ENCODE results near the gene YPEL3.

The YPEL3 gene

DNA sequence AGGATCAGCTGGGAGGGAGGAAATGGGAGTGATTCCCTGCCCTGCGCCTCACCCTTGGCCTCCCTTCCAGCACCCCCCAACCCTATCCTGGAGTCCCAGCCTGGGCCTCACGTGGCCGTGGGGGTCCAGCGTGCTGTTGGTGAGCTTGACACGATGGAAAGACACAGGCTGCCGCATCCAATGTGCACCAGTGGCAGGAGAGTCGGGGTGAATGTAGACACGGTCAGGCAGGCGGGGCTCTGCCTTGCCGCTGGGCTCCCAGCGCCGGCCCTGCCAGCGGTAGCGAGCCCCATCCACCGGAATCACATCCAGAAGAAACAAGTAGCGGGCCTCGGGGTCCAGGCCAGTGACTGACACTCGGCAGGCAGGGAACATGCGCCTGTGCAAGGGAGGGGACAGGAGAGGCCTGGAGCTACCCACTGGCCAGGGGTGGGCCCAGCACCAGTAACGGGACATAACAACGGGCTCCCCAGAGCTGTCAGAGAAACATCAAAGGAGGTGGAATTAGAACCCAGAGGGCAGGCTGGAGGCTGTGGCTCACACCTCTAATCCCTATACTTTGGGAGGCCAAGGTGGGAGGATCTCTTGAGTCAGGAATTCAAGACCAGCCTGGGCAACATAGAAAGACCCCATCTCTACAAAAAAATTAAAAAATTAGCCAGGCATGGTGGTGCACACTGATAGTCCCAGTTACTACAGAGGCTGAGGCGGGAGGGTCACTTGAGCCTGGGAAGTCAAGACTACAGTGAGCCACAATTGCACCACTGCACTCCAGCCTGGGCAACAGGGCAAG is 7.0 kb downstream of the YPEL3 start:
- no peak for DNase-seq

DNA sequence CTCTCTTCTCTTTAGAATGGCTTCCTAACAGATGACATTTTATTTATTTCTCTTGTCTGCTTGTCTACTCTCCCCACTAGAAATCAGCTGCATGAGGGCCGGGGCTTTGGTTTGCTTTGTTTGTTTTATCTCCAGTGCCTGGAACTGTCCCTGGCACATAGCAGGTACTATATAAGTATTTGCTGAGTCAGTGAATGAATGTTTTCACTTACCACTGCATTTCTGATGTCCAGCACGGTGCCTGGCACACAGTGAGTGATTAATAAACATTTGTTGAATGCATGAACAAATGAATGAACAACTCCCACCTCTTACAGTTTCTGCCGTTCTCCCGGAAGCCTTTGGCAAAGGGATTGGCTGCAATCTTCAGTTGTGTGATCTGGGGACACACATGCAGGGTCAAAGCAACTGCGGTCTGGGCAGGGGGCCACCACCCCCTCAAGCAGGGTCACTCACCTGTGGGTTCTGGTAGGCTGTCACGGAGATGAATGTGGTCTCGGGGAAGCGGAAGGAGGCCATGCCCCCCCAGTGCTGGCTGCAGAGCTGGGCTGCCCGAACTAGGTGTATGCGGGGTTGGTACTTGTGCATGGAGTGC is 7.7 kb downstream of the YPEL3 start:
- DNase-seq = no peak

DNA sequence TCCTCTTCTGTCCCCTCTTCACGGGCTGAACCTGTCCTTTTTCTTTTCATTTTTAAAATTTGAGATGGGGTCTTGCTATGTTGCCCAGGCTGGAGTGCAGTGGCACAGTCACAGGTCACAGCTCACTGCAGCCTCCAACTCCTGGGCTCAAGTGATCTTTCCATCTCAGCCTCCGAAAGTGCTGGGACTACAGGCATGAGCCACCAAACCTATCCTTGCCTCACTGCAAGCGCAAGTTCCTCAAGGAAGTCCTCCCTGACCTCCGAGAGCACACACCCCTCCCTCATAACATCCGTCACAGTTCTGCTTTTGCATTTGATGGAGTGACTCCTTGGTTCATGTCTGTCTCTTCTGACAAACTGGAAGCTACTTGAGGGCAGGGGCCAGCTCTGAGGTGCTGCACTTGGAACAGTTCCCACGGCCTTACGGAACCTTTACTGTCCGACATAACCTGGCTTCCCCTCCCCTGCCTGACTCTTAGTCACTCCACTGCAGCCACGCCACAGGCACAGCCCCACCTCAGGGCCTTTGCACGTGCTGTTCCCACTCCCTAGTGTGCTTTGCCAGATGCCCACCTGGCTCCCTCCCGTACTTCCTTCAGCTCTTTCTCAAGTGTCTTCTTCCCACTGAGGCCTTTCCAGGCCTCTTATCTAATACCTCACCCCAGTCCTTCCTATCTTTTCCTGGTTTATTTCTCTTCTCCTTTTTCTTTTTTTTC is 8.7 kb downstream of the YPEL3 start:
- DNase-seq = peak; percentile 62

DNA sequence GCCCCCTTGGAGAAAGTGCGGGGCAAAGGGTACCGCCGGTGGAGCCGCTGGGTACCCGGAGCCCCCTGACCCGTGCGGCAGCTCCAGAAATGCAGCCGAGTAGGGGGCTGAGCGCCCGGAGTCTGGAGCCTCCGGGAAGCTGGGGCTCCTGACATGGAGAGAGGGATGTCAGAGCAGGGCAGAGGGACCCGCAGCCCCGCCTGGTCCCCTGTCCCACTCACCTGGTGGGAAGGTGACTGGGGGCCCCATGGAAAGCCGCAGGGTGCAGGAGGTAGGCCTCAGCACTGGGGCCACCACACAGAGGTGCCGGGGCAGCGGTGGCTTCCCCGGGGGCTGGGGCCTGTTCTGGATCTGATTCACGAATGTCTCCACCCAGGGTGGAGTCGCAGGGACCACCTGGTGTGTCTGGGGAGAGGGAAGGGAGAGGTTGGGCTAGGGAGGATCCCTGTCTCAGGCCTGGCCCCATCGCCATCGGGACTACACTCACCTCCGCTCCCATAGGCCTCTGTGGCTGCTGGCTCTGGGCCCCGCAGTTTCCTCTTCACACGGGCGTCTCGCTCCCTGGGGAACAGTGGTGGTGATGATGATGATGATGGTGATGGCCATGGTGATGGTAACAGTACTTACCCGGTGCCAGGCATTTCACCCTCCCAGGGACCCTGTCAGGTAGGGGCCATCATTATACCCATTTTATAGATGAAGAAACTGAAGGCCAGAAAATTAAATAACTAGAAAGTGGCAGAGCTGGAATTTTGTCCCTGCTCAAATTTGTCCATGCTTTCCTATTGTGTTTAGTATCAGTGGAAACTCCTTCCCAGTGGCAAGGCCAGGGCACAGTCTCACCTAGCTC is 9.5 kb downstream of the YPEL3 start:
- DNase-seq = no peak

DNA sequence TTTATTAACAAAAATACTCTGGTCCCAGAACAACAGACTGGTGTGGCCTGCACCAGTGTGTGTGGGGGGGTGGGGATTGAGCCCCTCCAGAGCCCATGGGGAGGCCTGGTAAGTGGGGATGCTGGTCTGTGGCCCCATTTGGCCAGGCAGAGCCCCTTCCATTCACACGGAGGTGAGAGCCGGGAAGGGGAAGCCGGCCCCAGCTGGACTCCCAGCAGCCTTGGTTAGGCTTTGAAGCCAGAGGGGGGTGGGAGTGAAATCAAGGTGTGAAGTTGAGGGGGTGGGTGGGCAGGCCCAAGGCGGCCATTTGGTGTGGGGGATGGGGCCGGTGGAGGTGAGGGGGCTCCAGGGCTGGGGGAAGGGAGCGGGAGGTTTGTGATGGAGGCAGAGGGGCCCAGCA is 10.2 kb downstream of the YPEL3 start:
- no peak for DNase-seq

DNA sequence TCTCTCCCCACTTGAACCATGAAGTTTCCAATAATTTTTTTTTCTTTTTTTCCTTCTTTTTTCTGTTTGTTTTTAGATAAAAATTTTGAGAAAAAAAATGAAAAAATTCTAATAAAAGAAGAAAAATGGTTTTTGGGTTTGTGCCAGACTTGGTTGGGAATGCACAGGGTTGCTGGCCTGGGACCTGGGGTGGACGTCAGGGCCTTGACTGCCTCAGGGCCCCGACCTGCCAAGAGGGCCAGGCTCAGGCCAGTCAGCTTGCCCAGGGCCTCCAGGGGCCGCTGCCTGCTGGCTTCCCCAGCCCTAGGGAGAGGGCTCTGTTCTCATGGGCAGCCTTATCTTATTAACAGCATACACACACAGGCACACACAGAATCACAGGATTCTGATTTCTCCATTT is 10.8 kb downstream of the YPEL3 start:
- DNase-seq = no peak

DNA sequence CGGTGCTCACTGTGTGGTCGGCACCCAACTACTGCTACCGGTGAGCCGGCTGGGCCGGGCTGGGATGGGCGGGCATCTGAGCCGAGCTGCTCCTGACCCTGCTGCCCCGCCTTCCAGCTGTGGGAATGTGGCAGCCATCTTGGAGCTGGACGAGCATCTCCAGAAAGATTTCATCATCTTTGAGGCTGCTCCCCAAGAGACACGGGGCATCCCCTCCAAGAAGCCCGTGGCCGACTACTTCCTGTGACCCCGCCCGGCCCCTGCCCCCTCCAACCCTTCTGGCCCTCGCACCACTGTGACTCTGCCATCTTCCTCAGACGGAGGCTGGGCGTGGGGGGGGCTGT is 11.2 kb downstream of the YPEL3 start:
- DNase-seq = no peak

DNA sequence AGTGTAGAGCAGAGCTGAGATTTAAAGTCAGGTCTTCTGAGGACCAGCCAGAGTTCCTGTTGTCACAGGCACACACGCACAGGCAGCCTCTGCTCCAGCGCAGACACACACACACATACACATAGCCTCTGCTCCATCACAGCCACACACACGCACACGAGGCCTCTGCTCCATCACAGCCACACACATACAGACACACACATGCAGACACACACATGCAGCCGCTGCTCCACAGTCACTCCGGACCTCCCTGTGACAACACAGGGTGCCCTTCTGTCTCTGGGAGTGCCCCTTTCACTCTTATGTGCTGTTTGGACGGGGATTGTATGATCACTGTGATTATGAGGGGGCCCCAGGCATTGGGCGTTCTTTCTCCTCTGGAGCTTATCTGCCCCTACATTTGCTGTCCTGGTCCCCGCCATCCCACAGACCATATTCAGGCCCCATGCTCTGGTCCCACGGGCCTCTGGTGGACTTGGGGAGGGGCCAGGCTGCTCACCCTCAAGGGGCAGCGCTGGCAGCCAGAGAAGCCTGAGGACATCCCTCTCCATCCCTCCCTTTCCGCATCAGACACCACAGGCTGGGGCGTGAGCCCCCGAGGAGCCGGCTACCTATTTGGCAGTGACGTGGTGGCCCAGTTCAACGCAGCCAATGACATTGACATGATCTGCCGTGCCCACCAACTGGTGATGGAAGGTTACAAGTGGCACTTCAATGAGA is 11.8 kb downstream of the YPEL3 start:
- no peak for DNase-seq

DNA sequence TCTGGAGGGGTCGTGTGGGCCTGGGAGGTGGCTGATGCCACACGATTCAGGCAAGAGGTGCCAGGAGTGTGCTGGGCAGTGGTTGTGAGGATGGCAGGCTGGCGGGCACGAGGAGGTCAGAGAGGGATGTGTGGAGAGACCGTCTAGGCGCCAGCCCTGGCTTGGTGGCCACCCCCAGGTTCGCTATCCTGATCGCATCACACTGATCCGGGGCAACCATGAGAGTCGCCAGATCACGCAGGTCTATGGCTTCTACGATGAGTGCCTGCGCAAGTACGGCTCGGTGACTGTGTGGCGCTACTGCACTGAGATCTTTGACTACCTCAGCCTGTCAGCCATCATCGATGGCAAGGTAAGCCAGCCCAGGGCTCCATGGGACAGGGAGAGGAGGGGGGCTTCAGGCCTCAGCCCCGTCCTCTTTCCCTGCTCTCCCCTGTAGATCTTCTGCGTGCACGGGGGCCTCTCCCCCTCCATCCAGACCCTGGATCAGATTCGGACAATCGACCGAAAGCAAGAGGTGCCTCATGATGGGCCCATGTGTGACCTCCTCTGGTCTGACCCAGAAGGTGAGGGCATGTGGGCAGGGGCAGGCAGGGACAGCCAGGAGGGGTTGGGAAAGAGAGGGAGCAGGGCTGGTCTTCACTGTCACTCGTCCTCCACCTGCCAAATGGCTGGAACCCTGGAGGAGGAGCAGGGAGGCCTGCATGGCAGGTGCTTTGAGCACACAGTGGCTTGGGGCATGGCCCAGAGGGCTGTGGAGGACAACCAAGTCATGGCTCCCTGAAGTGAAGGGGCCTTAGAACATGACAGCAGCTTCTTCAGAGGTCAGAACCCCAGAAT is 12.6 kb downstream of the YPEL3 start:
- no peak for DNase-seq

DNA sequence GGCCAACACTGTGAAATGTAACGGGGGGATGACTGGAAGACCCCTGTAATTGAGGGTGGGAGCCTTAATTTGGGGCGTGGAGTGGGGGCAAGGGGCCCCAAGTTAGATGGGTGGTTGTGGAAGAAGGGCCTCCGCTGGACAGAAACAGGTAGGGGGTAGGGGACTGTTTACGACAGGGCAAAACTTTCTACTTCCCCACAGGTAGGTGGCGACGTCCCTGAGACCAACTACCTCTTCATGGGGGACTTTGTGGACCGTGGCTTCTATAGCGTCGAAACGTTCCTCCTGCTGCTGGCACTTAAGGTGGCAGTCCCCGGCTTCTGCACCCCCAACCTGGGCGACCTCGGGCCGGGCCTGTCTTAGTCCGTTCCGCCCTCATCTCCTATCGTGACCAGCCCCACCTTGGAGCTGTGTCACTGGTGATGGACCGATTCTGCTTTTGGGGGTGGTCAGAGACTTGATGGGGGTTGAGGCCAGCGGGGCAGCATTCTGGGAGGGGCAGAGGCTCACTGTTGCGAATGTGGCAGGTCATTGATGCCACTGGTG is 13.4 kb downstream of the YPEL3 start:
- DNase-seq = no peak

DNA sequence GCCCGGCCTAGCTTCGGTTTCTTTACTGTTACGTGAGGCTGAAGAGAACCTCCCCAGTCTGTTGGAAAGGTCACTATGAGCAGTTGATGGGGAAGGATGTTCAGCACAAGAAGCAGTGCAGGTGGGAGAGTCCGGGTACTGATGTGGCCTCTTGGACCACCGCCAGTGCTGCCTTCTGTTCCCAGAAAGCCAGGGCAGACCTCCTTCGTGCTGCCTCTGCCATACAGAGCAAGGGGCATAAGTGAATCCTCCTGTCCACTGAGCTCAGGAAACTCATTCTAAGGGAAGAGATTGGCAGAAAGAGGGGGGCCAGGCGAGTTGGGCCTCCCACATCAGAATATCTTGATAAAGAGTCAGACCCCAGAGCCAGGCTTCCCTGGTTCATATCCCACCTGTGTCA is 16.5 kb downstream of the YPEL3 start:
- DNase-seq = no peak

DNA sequence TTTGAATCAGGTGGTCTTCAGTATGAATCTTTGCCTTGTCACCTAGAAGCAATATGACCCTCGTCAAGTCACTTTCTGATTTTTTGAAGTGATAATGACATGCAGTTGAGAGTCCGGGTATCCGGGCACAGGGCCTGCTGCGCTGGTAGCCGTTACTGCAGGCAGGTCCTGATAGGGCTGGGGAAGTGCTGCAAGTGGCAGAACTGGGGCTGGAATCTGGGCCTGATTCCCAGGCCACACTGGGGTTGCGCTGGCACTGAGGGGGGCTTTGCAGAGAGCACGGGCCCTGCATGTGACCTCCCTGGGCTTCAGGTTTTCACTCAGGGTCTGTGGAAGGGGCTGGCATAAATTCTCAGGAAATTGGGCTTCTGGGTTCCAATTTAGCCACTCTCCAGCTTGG is 17.3 kb downstream of the YPEL3 start:
- no peak for DNase-seq

DNA sequence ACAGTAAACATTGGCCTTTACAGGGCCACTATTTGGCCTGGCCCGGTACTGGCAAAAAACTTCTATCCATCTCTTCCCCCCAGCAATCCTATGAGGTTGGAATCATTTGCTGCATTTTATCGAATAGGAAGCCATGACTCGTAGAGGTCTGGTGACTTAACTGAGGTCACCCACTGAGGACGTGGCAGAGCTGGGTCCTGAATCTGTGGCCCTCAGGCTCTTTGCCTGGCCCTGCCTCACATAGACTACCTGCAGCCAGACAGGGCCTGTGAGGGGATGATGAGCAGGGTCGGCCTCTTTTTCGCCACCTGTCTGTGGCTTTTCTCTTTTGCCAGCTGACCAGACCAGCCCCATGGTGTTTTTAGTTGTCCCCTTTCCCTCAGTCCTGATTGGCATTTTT is 18.4 kb downstream of the YPEL3 start:
- DNase-seq = no peak

DNA sequence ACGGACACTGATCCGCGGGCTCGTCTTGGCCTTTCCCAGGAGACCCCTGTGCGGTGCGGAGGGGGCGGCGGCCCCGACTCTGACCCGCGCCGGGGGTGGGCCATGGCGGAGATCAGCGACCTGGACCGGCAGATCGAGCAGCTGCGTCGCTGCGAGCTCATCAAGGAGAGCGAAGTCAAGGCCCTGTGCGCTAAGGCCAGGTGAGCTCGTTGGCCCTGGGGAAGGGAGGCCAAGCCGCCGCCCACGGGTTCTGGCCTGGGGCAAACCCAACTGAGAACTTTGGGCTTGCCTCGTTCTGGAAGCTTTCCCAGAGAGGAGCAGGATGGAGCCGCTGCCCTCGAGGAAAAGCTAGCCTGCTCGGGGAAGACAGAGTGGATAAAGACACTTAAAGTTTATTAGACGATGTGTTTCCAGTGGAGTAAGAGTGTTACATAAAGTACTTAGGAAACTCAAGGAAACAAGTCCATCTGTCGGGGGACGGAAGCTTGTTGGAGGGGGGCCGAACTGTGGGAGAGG is 19.7 kb downstream of the YPEL3 start:
- DNase-seq = no peak

DNA sequence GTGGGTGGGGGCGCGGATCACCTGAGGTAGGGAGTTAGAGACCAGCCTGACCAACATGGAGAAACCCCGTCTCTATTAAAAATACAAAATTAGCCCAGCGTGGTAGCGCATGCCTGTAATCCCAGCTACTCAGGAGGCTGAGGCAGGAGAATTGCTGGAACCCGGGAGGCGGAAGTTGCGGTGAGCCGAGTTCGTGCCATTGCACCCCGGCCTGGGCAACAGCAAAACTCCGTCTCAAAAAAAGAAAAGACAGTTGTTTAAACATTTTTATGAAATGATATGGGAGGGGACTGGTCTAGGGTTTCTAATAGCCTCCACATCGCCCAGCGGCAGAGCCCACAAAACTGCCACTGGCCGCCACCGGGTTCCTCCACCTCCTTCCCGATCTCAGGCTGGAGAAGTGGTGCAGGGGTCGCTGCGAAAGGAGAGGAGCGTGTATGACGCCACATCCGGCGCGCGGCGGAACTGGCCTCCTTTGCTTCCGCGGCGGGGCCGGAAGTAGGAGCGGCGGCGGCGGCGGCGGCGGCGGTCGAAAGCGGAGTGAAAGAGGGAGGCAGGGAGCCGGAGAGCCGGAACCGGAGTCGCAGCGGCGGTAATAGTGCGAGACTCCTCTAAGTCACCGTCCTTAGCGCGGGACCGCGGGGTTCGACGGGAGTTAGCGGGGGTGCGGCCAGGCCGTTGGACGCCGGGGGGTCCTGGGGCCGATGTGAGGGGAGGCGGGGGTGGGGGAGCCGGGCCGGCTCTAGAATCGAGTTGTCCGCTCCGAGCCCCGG is 20.3 kb downstream of the YPEL3 start, which contains the start of gene PPP4C:
TSS of gene PPP4C (plus strand) at position 492 of the 773 bp plus-strand sequence. CDS start 384 bp downstream, outside the sequence.
- DNase-seq = peak; percentile 76

DNA sequence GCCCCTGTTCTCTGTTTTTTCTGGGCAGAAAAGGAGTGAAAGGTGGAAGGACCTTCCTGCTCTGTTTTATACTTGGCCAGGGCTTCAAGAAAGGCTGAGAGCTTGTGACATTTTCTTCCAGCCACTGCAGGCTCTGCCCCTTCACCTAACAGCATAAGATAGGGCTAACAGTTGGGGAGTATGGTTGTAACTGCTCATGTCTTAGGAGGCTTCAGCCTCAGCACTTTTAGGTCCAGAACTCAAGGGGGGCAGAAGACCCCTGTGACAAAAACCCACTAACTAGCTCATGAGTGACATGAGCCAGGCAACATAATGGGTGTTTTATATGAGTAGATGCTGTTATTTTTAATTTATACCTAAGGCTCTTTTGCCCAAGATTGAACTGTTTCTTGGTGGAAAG is 25.5 kb downstream of the YPEL3 start:
- no peak for DNase-seq

DNA sequence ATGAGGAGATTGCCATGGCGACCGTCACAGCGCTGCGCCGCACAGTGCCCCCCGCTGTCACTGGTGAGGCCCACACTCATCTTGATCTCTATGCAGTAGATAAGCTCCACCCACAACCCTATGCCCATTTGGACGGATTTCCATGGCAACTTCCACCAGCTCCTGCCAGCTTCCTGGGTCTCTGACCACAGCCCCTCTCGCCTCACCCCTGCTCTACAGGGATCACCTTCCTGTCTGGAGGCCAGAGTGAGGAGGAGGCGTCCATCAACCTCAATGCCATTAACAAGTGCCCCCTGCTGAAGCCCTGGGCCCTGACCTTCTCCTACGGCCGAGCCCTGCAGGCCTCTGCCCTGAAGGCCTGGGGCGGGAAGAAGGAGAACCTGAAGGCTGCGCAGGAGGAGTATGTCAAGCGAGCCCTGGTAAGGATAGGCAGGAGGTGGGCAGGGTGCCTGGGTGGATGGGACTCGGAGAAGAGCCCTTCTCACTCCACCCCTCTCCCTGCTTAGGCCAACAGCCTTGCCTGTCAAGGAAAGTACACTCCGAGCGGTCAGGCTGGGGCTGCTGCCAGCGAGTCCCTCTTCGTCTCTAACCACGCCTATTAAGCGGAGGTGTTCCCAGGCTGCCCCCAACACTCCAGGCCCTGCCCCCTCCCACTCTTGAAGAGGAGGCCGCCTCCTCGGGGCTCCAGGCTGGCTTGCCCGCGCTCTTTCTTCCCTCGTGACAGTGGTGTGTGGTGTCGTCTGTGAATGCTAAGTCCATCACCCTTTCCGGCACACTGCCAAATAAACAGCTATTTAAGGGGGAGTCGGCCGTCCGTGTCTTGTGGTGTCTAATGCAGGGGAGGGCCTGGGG is 26.2 kb downstream of the YPEL3 start:
- DNase-seq = no peak

DNA sequence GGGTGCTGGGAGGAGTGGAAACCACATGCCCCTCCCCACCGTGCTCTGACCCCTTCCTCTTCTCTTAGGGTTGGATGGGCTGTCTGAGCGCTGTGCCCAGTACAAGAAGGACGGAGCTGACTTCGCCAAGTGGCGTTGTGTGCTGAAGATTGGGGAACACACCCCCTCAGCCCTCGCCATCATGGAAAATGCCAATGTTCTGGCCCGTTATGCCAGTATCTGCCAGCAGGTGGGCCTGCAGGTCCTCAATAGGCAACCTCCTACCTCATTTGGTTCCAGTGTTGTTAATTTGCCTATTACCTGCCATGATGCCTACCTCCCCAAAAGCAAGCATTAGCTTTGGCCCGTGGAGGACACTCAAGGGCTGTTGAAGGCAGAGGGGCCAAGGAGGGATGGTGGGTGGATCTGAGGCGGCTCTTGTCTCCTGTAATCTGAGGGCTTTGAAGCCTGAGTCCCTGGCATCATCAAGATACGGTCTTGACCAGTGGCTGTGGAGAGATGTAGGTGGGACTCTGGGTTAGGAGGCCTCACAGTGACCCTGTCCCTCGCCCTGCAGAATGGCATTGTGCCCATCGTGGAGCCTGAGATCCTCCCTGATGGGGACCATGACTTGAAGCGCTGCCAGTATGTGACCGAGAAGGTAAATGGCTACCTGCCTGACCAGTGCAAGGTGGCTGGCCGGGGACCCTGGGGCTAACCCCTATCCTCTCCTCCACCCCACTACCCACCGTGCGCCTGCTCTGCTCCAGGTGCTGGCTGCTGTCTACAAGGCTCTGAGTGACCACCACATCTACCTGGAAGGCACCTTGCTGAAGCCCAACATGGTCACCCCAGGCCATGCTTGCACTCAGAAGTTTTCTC is 27.0 kb downstream of the YPEL3 start:
- DNase-seq = no peak

All from GDM1 (cell line).